Heart right ventricle (tissue), 16 donors: ENCODE data around the gene HIGD2A. TPM values are rescaled to one million over a fixed set of nuclear protein-coding genes. Genes with fewer than 3 reads are reported as not detected.

Experiments
- ATAC-seq, 8 donors: fragments of 200-7000 bp; cut with Tn5 transposase; one replicate each; pipeline ENCODE4 v1.9.1; 2020; ENCODE audit warnings: mild to moderate bottlenecking in 8 of 8, moderate library complexity in 8 of 8, moderate number of reproducible peaks in 1 of 8
- DNase-seq, 2 donors: peaks; one replicate each; pipeline ENCODE4 v3.0.0-alpha.2; 2020
- H3K27ac ChIP-seq, 10 donors: fragments of 200-600 bp; sonication (generic) in 2 of 10; one replicate each; pipeline versions ENCODE4 v1.5.0 to v1.8.0; 2020 to 2022; ENCODE audit warnings: mild to moderate bottlenecking in 3 of 10
- H3K27me3 ChIP-seq, 7 donors: fragments of 200-600 bp; one replicate each; pipeline ENCODE4 v1.8.0; 2021 to 2022; ENCODE audit warnings: mild to moderate bottlenecking in 2 of 7
- H3K36me3 ChIP-seq, 9 donors: fragments of 200-600 bp; sonication (generic) in 1 of 9; one replicate each; pipeline versions ENCODE4 v1.5.0 to v1.8.0; 2020 to 2022; ENCODE audit warnings: mild to moderate bottlenecking in 2 of 9
- H3K4me1 ChIP-seq, 9 donors: fragments of 200-600 bp; sonication (generic) in 1 of 9; one replicate each; pipeline versions ENCODE4 v1.5.0 to v1.8.0; 2020 to 2022; ENCODE audit warnings: mild to moderate bottlenecking in 4 of 9
- H3K4me3 ChIP-seq, 10 donors: fragments of 200-600 bp; sonication (generic) in 2 of 10; one replicate each; pipeline versions ENCODE4 v1.5.0 to v1.8.0; 2020 to 2022; ENCODE audit warnings: mild to moderate bottlenecking in 7 of 10, moderate library complexity in 2 of 10
- H3K9me3 ChIP-seq, 11 donors: fragments of 200-600 bp in 10 of 11; sonication (generic) in 2 of 11; one replicate each; pipeline versions ENCODE4 v1.5.0 to v1.8.0; 2013 to 2022; ENCODE audit warnings: mild to moderate bottlenecking in 2 of 11, control low read depth in 1 of 11, moderate library complexity in 1 of 11
- WGBS, 2 donors: extraction: QIAGEN DNeasy Blood & Tissue Kit; methylation state at CpG; one replicate each; pipeline ENCODE4 v1.1.7; 2013; ENCODE audit warnings: inconsistent platforms in 1 of 2; 5-methylcytosine and 5-hydroxymethylcytosine counted together
- intact Hi-C, 10 donors: fragments of 100-400 bp; cut with DNase I; formaldehyde crosslinking; loops; one replicate each; pipeline versions ENCODE4 v1.11.1 to v1.14.2; 2022
- polyA plus RNA-seq, 2 donors: library from polyadenylated mRNA; stranded (reverse); fragments of 200-250 nt; gene quantifications; one replicate each; pipeline ENCODE4 v1.2.3, GENCODE V29; 2013
- total RNA-seq, 10 donors: library from RNA; stranded (reverse); fragmentation: NEBNext Ultra II Directional in 3 of 10; extraction: Animal tissue kit (Norgen Biotek cat#: 25700) in 3 of 10; gene quantifications; one replicate each; pipeline versions ENCODE4 v1.2.1 to v1.2.4, GENCODE V29; 2021 to 2023
- TF ChIP-seq, protein P1 (sequence below), 9 donors: fragments of 200-600 bp; sonication (generic) in 2 of 9; IDR thresholded peaks; one replicate each; pipeline versions ENCODE4 v1.5.0 to v1.8.0; 2021 to 2022; ENCODE audit warnings: antibody characterized with exemption in 9 of 9, mild to moderate bottlenecking in 5 of 9, moderate library complexity in 1 of 9
- donor health status: Arrhythmogenic right ventricular cardiomyopathy.
- donor health status: ischemic (EF 13 %, LVEDD 7.1; RV severe dilation, severe dysfunction).
- donor health status: healthy with polysubstance abuse.
- donor health status: DM: no; HTN: yes; CAD: no.
- donor health status: DM: no; HTN: no; CAD: no.
- donor health status: ischemic (EF 25% LVEDD 6.9; RV normal size, moderate dysfunction).
- donor health status: ischemic (EF 25% LVEDD 5.7; RV mildly dilated, moderate dysfunction).
- donor health status: healthy.
- donor health status: DM: yes; HTN: yes; CAD: no.
- donor health status: Ischemic cardiomyopathy.
- donor health status: ischemic (EF 35%, LVEDD 5.7; RV mildly dilated, moderate dysfunction).
- donor health status: nonischemic (EF 11% LVEDD 7.7; RV severe dilation, severe dysfunction).
- donor health status: DM: yes; HTN: yes; CAD: no.
- donor health status: PGD.
- donor health status: ischemic (EF 29% LVEDD 5.4; RV normal size, mild dysfunction).
- donor health status: nonischemic (EF 23%, LVEDD 6.1; RV moderate dilation, normal function).

HIGD2A gene
- total and polyA plus RNA-seq, 12 donors = 198 to 349 (median 233) TPM

DNA sequence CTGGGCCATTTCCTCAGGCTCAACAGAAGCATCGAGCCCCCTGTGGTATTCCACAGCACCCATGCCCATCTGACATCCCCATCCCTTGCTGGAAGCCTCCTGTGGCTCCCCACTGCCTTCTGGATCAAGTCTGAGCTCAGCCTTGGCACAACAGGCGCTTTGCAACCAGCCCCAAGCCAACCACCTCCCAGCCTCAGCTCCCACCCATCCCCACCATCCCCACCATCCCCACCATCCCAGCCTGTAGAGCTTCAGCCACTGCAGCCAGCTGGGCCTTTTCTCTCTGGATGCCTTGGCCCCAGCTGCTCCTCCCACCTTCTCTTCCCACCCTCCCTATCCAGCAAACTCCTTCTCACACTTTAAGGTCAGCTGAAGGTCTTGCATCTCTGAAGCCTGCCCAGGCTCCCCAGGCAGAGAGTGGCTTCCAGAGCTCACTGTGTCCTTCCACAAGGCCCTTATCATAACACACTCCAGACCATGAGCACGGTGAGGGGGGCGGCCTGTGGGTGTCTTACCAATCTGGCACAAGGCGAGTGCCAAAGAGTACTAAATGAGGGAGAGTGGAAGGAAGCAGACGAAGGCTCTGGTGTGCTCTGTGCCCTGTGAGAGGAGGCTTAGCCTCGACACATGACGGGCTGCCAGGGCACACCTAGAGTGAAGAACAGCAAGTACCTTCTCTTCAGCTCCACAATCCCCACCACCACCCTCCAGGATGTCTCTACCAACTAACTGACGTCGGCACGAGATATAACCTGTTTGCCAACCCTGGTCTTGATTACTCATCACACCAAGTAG is 6.5 kb downstream of the HIGD2A start:
- no peaks in the 10 kb centered on the region for H3K9me3 ChIP-seq
- ATAC-seq = peak; percentile 55 to 93 (median 83)
- H3K27ac ChIP-seq = peak overlapping the region in 9 of 10 donors; percentile 63 to 81 (median 73)
- DNase-seq = peak; percentile 60 to 63
- TF ChIP-seq, protein P1, sequence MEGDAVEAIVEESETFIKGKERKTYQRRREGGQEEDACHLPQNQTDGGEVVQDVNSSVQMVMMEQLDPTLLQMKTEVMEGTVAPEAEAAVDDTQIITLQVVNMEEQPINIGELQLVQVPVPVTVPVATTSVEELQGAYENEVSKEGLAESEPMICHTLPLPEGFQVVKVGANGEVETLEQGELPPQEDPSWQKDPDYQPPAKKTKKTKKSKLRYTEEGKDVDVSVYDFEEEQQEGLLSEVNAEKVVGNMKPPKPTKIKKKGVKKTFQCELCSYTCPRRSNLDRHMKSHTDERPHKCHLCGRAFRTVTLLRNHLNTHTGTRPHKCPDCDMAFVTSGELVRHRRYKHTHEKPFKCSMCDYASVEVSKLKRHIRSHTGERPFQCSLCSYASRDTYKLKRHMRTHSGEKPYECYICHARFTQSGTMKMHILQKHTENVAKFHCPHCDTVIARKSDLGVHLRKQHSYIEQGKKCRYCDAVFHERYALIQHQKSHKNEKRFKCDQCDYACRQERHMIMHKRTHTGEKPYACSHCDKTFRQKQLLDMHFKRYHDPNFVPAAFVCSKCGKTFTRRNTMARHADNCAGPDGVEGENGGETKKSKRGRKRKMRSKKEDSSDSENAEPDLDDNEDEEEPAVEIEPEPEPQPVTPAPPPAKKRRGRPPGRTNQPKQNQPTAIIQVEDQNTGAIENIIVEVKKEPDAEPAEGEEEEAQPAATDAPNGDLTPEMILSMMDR (IDR thresholded peaks at IDR 0.05) = no peak
- H3K36me3 ChIP-seq = peaks cover 0 to 87% (median 20%) of the 10 kb centered on the region in 9 donors
- peaks cover 0 to 39% (median 12%) of the 10 kb centered on the region in 9 donors for H3K4me1 ChIP-seq
- no peak overlapping the region for H3K4me3 ChIP-seq
- intact Hi-C loops = no loop called here
- WGBS, 2 donors = 47 to 64% methylated on average over 11 of the region's 11 CpGs
- H3K27me3 ChIP-seq = no peaks in the 10 kb centered on the region

DNA sequence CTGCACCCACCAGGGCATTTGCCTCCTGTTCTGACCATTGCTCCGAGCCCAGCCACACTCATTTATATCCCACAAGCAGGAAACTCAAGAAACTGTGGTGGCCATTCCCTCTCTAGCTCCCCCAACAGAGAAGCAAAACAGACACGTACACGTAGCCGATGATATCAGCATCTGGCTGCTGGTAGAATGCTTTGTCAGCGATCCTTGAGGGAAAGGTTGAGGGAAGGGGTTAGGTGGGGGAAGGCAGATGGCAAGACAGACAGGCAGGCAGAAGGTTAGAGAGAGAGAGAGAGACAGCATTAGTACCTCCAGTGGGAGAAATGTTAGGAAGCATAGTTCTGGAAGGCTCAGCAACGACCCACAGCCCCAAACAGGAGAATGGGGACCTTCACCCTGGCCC is 7.8 kb downstream of the HIGD2A start:
- intact Hi-C loops = no loop called here
- Histone ChIP-seq H3K4me3 (no peak overlapping the region), H3K27me3 (no peaks in the 10 kb centered on the region), H3K36me3 (peaks cover 0 to 87% (median 10%) of the 10 kb centered on the region in 9 donors), H3K9me3 (no peaks in the 10 kb centered on the region), H3K4me1 (peaks cover 7 to 39% (median 21%) of the 10 kb centered on the region in 9 donors), H3K27ac (peak overlapping the region in 7 of 10 donors; percentile 3 to 77 (median 44))
- 41 to 64% methylated on average over 6 of the region's 6 CpGs for WGBS, 2 donors
- TF ChIP-seq, protein P1 (IDR thresholded peaks at IDR 0.05) = no peak
- ATAC-seq (no peak), DNase-seq (no peak)

DNA sequence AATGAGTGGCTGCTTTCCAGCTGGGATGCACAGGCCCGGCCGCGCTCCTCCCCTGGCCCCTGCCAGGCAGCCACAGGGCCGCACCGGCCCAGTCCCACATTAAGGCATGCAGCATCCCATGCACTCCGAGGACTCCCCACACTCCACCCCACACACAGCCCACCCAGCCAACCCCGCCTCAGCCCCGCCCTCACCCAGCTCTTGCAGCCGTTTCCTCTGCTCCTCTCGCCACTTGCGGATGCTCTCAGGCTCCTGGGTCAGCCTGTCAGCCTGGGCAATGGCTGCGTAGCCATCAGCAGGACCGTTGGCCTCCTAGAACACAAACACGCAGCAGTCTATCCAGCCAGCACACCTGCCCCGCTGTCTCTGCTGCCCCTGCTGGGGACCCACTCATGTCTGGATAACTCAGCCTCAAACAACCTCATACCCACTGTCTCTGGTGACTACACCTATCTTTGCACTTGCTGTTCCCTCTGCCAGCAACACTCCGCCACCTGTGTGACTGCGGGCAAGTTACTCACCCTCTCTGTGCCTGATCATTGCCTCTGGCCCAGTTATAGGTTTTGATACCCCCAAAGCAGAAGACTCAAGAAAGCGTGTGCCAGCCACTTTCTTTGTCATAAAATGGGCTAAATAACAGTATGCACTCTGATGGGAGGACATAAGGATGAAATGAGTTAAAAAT is 9.3 kb downstream of the HIGD2A start:
- no peak overlapping the region for H3K27ac ChIP-seq
- peaks cover 0 to 74% (median 0%) of the 10 kb centered on the region in 9 donors for H3K36me3 ChIP-seq
- intact Hi-C loops = no loop called here
- H3K4me1 ChIP-seq = peaks cover 7 to 54% (median 37%) of the 10 kb centered on the region in 9 donors
- DNase-seq (no peak), ATAC-seq (no peak)
- TF ChIP-seq, protein P1 (IDR thresholded peaks at IDR 0.05) = no peak
- H3K9me3 ChIP-seq = no peaks in the 10 kb centered on the region
- H3K4me3 ChIP-seq = no peak overlapping the region
- H3K27me3 ChIP-seq = no peaks in the 10 kb centered on the region
- WGBS, 2 donors = 92% methylated on average over 18 of the region's 18 CpGs

DNA sequence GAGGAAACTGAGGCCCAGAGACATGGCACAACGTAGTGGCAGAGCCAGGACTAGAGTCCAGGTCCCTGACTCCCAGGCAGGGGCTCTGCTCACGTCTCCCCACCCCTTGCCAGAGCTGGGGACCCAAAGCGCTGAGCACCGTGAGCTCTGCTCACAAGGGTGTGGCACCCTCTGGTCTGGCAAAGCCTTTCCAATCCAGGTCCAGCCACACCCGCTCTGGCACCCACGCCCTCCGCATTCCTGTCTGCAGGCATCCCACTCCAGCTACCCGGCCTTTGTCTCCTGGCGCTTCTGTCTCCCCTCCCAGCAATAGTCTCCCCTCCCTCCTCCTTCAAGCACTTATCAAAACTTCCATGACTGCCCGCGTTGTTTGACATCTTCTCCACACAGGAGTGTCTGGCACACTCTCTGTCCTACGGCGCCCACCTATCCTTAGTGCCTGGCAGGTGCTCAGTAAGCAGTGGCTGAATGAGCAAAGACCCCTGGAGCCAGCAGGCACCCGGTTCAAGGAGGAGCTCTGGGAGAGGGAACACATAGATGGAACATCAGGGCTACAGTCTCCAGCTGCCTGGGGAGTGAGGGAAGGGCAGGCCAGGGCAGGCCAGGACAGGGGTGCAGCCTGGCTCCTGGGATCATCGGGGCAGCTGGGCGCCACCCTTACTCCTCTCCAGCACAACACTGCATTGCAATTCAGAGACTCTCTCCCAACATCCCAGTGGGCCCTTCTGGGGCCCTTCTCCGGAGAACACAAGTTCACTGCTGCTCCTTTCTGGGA is 12.0 kb downstream of the HIGD2A start:
- H3K9me3 ChIP-seq = no peaks in the 10 kb centered on the region
- intact Hi-C loops = loop anchor here in 1 of 10 donors (5.0 kb wide), 1 partner anchor 38 kb away; the partner anchor contains the start of gene KIAA1191
- peak in 5 of 8 donors; percentile 4 to 40 (median 22) for ATAC-seq
- no peak for DNase-seq
- H3K27me3 ChIP-seq = no peaks in the 10 kb centered on the region
- 62 to 70% methylated on average over 17 of the region's 17 CpGs for WGBS, 2 donors
- H3K27ac ChIP-seq = peak overlapping the region in 8 of 10 donors; percentile 39 to 77 (median 64)
- TF ChIP-seq, protein P1 (IDR thresholded peaks at IDR 0.05) = no peak
- H3K4me3 ChIP-seq = no peak overlapping the region
- peaks cover 7 to 47% (median 32%) of the 10 kb centered on the region in 9 donors for H3K4me1 ChIP-seq
- peaks cover 0 to 77% (median 7%) of the 10 kb centered on the region in 9 donors for H3K36me3 ChIP-seq
